ENCODE measurements around the gene PCNP.

- TF ChIP-seq, protein P1, sequence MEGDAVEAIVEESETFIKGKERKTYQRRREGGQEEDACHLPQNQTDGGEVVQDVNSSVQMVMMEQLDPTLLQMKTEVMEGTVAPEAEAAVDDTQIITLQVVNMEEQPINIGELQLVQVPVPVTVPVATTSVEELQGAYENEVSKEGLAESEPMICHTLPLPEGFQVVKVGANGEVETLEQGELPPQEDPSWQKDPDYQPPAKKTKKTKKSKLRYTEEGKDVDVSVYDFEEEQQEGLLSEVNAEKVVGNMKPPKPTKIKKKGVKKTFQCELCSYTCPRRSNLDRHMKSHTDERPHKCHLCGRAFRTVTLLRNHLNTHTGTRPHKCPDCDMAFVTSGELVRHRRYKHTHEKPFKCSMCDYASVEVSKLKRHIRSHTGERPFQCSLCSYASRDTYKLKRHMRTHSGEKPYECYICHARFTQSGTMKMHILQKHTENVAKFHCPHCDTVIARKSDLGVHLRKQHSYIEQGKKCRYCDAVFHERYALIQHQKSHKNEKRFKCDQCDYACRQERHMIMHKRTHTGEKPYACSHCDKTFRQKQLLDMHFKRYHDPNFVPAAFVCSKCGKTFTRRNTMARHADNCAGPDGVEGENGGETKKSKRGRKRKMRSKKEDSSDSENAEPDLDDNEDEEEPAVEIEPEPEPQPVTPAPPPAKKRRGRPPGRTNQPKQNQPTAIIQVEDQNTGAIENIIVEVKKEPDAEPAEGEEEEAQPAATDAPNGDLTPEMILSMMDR (IDR thresholded peaks at IDR 0.05; ENCODE audit: insufficient read depth, low read length, poor library complexity, severe bottlenecking) = no peak
- no peak for TF ChIP-seq EZH2phosphoT487 (conservative IDR thresholded peaks at IDR 0.05; ENCODE audit: low read length)
Observed at GRCh38 chr3:101533603-101533968, 40.4 kb upstream of the PCNP start.
